Epidermal melanocyte (primary cell): ENCODE measurements around the gene CPED1.
"Not testable (repeated sequence)": the region's sequence is repeated elsewhere in the genome, so short reads cannot be mapped to it uniquely, and the experiment has no call there.

Source experiments
- DNase-seq: peaks from one replicate; pipeline ENCODE4 v3.0.0; 2011; ENCODE audit warnings: low spot score; ENCODE audit not compliant: insufficient read length

CPED1 gene

DNA sequence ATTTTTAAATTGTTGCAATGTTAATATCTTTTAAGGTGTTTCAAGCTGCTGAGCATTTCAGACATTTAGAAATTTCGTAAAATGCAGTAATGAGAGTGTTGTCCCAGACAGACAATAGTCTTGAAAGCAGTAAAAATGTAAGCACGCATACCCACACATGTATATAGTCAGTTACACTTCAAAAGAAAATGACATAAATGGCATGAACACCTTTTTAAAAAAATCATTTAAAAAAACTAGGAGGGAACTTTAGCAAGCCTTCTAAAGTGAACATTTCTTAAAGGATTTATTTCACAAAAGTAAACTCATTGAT is 51.0 kb downstream of the CPED1 start:
- DNase-seq: no peak

- DNase-seq: no peak
Observed at GRCh38 chr7:121039994-121040393, 51.5 kb downstream of the CPED1 start.

DNA sequence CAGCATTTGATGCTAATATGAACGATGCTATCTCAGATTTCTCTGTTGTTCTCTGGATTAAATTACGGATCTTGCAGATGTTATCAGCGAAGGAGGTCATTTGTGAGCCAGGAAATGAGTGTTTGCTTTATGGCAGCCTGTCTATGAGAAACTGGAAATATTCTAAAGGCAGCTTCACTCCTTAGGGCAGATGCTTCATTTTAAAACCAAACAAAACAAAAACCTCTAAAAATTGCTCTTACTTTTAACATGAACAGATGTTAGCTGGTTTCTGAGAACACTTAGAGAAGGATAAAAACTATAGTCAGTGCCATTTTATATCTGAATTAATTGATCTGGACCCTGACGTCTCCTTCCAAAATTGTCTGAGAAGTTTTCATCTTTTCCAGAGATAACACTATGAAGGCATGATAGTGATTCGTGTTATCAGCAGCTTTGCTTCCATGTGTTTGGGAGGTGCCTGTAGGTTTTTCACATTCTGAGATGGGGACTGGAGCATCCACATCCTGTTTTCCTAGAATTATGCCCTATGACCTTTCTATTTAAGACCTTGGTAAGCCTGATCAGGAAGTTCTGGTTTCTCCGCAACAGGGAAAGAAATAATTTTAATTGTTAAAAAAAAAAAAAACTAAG is 53.1 kb downstream of the CPED1 start:
- no peak for DNase-seq

DNA sequence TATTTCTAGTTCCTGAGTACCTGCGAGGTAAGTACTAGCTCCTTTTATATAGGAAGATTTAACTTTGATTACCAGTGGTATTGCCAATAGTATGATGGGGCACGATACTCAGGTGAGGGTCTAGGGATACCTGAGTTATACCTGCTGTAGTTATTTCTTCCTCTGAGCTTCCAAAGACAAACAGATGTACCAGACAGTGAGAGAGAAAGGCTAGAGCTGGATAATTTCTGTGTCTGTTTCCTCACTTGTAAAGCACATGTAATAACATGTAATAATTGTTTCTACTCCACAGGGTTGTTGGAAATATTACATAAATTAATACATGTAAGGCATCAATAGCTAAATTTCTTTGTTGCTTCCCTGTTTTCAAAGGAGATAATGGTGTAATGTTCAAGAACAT is 53.7 kb downstream of the CPED1 start:
- no peak for DNase-seq

DNA sequence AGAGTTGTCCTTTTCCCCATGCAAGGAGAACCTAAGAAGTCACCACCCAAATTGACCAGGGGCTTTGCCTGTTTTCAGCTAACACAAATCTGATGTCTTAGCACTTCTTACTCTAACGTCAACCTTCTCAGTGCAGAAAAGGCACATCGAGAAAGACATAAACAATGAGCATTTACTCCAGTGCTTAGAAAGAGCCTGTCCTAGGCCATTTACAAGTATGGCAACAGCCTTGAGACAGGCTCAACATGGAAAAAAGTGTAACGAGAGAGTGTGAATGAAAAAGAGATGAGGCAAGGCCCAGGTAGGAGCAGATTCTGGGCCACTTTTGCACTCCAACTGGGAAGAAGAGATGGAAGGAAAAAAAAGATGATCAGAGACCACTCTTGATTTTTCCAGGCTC is 54.4 kb downstream of the CPED1 start:
- DNase-seq: no peak

DNA sequence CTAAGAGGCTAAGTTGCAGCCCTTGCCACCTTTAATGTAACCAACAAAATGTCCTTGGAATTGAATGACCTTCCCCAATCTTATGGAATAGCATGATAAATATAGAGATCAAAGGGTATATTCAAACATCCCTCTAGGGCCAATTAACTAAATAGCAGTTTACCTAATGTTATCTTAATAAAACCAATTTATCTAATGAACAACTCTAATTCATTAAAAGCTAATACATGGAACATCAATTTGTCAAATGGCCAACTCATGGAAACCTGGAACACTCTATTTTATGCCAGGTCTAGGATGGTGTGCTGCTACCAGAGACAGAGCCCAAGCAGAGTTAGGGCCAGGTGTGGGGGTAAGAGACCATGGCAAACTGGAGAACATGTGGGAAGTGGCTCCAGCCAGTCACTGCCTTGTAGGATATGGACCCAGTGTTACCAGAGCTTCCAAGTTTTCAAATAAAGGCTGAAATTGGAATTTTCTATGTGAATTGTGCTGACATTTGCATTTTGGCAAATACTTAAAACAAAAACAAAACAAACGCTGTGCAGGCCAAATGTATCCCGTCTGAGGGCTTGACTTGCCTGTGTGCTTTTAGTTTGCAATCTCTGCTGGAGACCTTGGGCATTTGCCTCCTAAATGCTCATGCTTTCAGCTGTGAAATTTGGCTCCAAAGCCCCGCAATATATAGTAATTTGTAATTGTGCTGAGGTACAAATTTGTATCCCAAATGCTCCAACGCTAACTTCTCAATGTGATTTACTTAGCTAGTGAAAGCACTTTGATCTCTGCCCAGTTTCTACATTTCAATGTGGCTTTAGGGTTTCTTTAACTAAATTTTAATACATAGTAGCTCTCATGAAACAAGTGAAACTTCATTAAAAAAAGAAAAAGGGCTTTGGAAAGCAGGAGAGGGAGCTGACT is 55.1 kb downstream of the CPED1 start:
- DNase-seq: no peak

GRCh38 chr7:121045090-121045489 is 56.6 kb downstream of the CPED1 start:
- no peak for DNase-seq

- DNase-seq: no peak
Observed at GRCh38 chr7:121046009-121046408, 57.5 kb downstream of the CPED1 start.

GRCh38 chr7:121046893-121047468 is 58.5 kb downstream of the CPED1 start:
- DNase-seq: no peak

GRCh38 chr7:121048195-121048594 is 59.7 kb downstream of the CPED1 start:
- no peak for DNase-seq

GRCh38 chr7:121049028-121049791 is 60.7 kb downstream of the CPED1 start:
- no peak for DNase-seq

GRCh38 chr7:121049897-121050296 is 61.4 kb downstream of the CPED1 start:
- DNase-seq: no peak

DNA sequence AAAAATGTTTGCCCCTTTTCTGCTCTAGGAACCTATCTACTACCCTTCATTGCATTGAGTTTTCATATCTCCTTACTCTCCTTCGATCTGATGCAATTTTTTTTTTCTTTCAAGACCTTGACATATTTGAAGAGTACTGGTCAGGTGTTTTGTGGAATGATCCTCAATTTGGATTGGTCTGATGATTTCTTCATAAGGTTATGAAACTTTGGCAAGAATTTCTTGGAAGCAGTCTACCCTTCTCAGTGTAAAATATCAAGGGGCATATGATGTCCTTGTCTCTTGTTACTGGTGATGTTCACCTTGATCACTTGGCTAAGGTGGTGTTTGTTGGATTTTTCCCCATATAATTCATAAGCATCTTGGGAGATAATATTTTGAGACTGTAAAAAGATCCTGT is 64.7 kb downstream of the CPED1 start:
- DNase-seq: no peak

DNA sequence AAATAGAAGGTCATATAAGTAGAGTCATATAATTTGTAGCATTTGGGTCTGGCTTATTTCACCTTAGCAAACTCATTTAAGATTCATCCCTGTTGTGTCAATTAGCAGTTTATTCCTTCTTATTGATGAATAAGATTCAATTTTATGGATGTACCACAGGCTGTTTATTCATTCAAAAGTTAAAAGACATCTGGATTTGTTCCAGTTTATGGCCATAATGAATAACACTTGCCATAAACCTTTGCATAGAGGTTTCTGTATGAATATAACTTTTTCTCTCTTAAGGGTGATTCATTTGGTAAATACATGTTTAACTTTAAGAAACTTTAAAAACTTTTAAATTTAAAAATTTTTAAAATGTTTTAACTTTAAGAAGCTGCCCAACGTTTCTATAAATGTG is 66.4 kb downstream of the CPED1 start:
- DNase-seq: no peak

DNA sequence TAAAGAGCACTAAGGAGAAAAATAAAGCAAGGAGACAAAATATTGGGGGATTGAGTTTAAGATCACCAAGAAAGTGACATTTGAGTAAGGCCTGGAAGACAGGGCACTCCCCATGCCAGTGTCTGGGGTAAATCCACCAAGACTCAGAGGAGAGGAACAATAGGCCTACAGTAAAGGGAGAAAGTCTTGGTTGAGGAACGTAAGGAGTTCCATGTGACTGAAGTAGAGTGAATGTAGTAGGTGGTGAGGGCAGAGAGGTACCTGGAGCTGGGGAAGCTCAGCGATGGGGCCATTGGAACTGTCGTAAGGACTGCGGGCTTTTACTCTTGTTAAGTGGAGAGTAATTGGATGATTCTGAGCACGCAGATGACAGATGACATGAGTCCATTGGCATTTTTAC is 69.4 kb downstream of the CPED1 start:
- DNase-seq: no peak

DNA sequence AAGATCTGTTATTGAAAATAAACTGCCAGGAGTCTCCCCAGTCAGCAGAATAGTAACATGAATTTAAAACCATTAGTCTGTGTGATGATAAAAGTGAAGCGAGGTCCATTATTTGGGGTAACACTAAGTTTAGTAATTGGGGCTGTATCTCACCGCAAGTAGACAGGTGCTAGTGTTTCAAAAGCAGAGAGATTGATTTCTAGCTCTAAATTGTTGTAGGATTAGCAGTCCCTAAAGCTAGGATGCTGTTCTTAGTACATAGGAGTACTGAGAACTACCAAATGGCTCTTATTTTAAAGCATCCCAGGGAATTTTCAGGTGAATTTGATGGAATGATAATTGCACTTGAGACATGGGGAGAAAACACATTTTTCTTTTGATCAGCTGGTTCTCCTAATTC is 70.5 kb downstream of the CPED1 start:
- no peak for DNase-seq

- DNase-seq: not testable (repeated sequence)
Observed at GRCh38 chr7:121059979-121060509, 71.5 kb downstream of the CPED1 start.

GRCh38 chr7:121061677-121062582 is 73.4 kb downstream of the CPED1 start:
- DNase-seq: no peak

DNA sequence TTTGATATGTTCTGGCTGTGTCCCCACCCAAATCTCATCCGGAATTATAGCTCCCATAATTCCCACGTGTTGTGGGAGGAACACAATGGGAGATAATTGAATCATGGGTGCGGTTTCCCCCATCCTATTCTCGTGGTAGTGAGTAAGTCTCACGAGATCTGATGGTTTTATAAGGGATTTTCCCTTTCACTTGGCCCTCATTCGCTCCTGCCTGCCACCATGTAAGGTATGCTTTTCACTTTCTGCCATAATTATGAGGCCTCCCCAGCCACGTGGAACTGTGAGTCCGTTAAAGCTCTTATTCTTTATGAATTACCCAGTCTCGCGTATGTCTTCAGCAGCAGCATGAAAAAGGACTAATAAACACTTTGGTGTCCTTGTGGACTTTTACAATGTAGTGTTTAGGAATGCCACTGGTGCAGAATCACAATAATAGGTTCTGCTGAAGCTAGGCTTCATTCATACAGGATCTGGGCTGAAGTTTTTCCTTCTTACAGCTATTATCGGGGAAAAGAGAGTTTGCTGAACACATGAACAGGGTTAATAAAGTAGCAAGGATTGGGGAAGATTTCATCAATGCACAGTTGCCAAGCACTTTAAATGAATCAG is 74.3 kb downstream of the CPED1 start:
- no peak for DNase-seq

GRCh38 chr7:121067717-121068116 is 79.2 kb downstream of the CPED1 start:
- DNase-seq: not testable (repeated sequence)
